GM18858 (cell line): Measurements from ENCODE around the gene NAT8.
A peak's percentile ranks its signal among the peaks of the same experiment; 100 is the strongest.
"Not testable (repeated sequence)": the region's sequence is repeated elsewhere in the genome, so short reads cannot be mapped to it uniquely, and the experiment has no call there.

Experiments
- ATAC-seq: cut with Tn5 transposase; IDR thresholded peaks from one replicate; pipeline ENCODE4 v1.9.1; 2021; ENCODE audit not compliant: unreplicated experiment

Gene NAT8

DNA sequence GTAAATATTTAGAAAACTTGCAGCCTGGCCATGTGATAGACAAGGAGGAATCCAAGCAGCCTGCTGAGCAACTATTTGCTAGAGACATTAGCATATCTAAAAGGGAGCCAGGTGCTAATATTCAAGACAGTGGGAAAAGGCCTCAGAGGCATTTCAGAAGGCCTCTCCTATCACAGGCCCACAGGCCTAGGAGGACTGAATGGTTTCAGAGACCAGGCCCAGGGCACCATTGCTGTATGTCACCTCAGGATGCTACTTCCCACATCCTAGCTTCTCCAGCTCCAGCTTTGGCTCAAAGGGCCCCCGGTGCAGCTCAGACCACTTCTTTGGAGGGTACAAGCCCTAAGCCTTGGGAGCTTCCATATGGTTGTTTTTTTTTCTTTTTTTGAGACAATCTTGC, 3.8 kb downstream of the NAT8 start:
- no peak for ATAC-seq

DNA sequence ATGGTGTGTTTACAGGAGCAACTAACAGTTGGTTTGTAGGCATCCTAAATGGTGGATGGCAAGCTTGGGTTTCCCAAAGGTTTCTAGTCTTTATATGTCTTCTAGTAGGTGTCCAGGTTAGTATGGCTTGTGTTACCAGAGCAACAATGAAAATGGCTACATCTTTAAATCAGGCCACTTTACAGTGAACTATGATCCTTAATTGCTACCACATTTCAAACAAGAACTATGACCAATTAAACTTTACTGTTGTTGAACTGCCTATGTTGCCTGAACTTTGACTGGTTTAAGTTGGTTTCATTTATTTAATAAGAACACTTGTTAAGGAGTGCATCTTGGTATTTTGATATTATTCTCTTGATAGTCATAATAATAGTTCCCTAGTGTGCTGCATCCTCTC, 5.2 kb downstream of the NAT8 start:
- not testable (repeated sequence) for ATAC-seq

DNA sequence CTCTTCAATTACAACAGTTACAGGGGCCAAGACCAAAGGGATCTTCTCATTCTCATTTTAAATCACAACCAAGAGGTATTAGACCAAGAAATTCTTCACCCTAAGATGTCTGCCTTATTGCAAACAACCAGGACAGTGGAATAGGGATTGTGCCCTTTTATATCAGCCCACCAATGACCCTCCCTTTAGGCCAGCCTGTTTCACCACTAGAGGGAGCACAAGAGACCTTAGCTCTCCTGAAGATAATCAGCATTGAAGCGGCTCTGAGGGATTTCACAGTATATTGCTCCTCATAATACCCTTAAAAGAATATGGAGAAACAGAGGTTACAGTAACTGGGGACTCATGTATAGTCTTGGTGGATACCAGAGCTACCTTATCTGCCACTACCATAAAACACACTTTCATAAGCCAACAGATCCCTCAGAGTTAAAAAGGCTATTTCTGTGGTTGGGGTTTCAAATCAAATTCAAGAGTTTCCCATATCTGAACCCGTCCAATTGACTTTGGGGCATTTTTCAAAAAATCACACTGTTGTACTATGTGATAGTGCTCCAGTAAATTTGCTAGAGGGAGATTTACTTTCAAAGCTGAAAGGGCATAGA, 11.5 kb downstream of the NAT8 start:
- not testable (repeated sequence) for ATAC-seq

DNA sequence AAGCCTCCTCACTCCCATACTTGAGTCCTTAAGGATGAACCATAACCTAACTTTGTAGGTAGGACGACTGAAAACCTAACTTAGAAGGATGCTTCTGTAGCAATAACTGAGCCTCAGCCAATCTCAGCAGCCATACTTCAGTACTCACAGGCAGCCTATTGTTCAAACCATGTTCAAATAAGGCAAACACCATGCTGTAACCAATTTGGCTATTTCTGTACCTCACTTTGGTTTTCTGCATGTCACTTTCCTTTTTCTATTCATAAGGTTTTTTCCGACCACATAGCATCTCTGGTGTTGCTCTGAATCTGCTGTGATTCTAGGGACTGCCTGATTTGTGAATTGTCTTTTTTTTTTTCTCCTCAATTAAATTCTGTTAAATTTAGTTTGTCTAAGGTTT, 13.7 kb downstream of the NAT8 start:
- peak; percentile 50 for ATAC-seq

DNA sequence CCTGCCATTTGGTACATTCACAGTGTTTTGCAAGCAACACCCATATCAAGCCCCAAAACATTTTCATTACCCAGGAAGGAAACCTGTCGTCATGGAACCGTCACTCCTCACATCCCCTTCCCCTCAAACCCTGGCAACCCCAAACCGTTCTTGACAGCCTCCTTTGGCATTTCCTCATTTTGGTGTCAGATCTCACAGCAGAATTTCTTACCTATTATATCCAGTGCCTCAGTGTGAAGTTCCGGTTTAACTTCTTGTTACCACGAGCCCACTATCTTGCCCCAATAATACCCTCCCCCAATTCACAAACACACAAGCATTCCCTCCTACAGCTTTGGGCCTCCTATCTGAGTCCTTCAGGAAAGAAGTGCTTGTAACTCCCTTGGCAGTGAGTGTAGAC, 16.0 kb downstream of the NAT8 start:
- ATAC-seq, result not testable (repeated sequence)

DNA sequence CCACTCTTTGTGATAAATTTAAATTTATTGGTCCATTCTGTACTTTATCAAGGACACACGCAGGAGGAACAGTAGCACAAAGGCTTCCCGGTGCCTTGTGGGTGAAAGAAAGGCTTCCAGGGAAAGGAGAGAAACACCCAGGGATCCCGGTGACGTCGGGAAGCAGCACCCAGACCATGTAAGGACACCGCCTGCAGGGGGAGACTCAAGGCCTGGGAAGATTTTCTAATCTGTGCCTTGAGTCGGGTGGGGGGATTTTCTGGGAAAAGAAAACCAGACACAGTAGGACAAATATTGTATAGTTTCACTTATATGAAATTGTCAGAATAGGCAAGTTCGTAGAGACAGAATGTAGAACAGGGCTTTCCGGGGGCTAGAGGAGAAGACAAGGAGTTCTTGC, 17.6 kb downstream of the NAT8 start:
- not testable (repeated sequence) for ATAC-seq

DNA sequence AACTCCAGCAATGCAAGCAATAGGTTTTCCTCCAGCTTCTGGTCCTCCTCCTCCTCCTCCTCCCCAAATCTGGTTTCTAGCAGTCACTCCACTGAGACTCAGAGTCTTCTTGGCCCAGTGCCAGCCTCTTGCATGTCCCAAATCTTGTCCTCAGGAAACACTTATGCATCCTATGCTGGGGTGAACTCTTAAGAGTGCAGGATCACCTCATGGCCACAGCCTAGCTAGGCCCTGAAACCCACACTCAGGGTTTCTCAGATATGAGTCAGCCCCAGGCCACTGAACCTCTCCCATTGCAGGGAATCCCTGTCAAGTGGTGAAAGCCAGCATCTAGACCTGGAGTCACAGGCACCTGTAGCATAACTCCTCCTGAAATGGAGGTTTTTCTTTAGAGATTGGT, 18.2 kb downstream of the NAT8 start:
- ATAC-seq, result not testable (repeated sequence)

DNA sequence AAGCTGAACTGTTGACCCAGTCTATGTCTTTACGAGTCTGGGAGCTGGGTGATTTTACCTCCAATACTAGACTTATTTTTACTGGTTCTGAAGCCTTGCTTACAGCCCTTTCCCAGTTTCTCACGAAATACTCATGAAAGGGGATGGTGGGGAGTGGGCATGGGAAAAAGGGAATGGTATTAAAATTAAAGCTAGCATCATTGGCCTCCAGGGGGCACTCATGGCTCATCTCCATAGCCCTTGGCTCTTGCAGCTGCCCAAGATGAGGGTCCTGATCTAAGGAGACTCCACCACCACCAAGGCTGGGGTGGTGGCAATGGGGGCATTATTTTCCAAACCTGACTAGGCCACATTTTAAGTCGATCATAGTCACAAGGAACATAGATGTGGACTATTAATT, 22.3 kb downstream of the NAT8 start:
- not testable (repeated sequence) for ATAC-seq

DNA sequence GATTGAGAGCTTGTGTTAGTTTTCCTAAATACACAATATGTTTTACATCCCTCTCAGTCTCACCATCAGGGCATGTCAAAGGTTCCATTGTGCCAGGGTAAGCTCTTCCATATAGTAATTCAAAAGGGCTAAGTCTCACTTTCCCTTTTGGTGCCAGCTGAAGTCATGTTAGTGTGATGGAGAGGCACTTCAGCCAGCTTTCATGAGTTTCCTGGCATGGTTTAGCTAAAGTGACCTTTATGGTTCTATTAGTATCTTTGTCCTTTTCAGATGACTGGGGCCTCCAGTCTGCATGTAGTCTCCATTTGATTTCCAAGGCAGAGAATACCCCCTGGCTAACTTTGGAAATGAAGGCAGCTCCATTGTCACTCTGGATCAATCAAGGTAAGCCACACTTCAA, 27.2 kb downstream of the NAT8 start:
- ATAC-seq, result no peak

DNA sequence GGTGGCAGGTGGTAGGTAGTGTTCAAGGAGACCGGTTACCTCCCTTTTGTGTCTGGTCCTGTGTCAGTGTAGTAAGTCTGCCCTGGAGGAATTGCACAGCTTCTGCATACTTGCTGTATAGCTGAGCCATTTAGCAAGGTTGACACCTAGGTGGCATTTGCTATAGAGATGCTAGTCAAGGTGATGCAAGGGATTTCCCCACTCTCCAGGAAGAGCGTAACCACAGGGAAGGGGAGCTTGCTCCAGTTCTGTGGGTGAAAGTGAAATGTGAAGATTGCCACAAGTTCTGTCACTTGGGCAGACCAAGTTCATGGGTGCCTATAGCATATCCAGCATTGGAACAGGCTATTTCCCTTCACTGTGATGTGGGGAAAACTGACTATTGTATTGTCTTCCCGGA, 28.1 kb downstream of the NAT8 start:
- no peak for ATAC-seq

DNA sequence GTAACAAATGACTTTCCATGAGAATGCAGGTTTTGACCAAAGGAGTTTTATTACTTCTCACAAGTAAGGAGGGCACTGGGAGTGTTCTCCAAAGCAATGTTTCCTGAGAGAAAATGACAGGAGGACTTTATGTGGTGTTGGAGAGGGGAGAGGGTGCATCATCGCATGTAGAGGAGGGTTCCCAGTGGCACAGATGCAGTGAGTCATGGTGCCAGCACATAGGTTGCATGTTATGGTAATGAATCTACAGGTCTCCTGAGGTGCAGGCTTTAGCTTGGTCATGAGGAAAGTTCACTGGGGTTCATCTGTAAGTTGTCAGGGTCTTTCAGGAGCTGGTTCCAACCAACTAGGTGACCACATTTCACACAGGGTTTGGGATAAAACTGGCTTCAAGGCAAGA, 30.4 kb downstream of the NAT8 start:
- ATAC-seq, result no peak

DNA sequence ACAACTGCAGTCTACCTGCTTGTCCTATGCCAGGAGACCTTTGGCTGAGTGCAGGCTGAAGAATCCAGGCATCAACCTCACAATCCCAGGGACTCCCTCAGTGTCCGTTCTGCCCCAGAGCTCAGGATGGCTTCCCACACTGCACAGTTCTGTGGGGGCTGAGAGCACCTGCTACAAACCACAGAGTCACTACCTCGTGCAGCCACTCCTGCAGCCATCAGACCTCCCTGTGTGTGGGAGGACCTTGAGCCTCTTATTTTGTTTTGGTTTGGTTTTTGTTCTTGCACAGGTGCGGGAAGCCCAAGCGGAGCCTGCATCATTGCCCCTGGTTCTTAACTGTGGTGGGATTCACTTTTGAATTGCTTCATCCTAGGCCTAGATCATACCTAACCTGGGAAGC, 31.0 kb downstream of the NAT8 start:
- ATAC-seq, result peak; percentile 43

DNA sequence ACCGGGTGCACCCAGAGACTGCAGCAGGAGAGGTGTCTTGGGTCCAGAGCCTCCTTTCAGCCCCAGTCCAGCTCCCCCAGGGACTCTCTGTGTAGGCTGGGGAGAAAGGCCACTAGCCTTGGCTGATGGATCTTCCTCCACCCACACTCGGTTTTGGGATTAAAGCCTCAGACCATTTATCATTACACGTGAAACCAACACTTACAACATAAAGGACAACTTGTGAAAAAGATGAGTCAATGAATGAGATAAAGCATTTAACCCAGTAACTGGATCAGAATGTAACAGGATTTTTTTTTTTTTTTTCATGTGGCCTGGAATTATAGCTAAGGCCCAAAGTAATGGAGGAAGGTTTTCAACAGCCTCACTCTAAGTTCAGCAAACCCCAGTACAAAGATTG, 32.1 kb downstream of the NAT8 start:
- no peak for ATAC-seq

DNA sequence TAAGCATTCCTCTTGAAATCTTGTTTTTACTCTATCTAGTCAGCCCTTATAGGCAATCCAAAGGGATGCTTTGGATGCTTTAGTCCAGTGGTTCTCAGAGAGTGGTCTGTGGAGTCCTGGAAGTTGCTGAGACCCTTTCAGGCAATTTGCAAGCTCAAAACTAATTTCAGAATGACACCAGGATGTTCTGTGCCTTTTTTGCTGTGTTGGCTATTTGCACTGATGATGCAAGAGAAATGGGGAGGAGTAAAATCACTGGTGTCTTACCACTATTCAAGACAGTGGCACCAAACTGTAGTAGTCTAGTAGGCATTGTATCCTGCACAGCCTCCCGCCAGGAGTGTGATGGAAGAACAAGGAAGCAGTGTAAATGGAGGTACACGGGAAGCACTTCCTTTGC, 37.6 kb downstream of the NAT8 start:
- not testable (repeated sequence) for ATAC-seq

DNA sequence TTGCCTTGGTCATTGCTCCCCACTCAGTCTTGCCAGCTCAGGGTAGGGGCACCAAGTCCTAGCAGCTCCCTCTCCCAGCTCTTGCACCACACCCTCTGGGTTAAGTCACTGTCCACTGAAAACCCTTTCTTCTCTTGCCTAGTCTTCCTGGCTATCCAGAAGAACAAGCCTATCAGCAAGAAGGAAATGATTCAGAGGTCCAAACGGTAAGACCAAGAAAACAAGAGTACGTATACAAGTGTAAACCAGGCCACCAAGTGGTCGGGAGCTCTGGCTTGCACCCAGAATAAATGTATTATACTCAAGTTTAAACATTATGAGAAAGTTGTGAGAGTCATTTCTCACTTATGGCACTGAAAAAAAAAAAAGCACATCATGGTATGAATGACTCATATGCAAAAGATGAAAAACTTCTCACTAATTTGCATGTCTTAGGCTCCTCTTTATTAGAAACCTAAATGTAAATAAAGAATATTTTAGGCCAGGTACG, 39.1 kb downstream of the NAT8 start:
- ATAC-seq, result peak; percentile 77

DNA sequence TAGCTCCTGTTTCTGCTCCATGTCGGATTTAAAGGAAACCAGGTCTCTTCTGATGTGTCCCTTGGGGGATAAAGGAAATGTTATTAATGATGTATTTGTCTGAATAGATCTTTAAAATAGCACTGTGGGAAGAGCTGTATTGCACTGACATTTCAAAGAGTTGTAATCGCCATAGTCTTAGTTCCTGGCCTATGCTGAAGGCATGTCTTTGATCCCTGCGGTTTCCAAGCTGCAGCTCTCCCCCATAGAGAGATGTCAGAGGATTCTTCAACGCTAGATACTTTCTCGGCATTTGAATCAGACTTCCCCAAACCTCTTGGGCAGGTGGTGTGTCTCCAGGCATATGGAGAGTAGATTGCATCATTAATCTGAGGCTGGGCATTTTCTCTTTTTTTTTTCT, 40.4 kb downstream of the NAT8 start:
- ATAC-seq, result no peak

DNA sequence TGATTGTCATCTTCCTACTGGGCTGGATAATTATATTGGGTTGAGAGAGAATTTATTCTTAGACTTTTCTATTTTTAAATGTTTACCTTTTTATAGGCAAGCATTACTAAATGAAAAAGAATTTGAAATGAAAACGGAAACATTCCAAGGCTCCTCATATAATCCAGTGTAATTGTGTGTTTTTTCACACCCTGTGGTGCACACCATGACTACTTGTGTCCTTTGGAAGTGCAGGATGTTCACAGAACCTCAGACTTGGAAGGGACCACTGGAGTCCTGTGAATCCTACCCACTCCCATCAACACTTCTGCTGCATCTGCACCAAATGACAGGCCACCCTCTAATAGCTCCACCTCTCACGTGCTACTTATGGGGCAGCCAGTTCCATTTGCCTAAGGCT, 48.0 kb downstream of the NAT8 start:
- no peak for ATAC-seq

DNA sequence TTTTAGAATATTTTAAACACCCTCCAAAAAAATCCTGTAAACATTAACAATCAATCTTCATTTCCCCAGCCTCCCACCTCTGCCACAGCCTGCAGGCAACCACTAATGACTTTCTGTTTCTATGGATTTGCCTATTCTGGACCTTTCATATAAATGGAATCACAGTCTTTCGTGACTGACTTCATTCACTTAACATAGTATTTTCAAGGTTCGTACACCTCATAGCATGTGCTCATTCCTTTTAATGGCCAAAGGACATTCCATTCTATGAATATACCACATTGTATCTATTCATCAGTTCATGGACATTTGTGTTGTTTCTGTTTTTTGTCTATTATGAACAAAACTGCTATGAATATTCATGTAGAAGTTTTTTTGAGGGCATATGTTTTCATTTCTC, 48.5 kb downstream of the NAT8 start:
- ATAC-seq, result no peak
